CD4-positive, alpha-beta T cell (primary cell): ENCODE measurements around the gene SEPTIN10. TPM values are rescaled to one million over a fixed set of nuclear protein-coding genes. Genes with fewer than 3 reads are reported as not detected.

Source experiments
- ATAC-seq: fragments of 200-7000 bp; cut with Tn5 transposase; one replicate; pipeline ENCODE4 v1.10.0; 2022; ENCODE audit warnings: mild to moderate bottlenecking; ENCODE audit not compliant: poor library complexity
- CTCF ChIA-PET: fragments of 350-600 bp; sonication (Branson Sonifier 250); formaldehyde crosslinking; loops from one replicate; lab custom pipeline; 2021; ENCODE audit warnings: antibody characterized with exemption, inconsistent platforms; lab: Charles Lee
- POLR2A ChIA-PET: fragments of 350-600 bp; sonication (Branson Sonifier 250); formaldehyde crosslinking; loops from one replicate; lab custom pipeline; 2021; ENCODE audit warnings: antibody characterized with exemption, inconsistent platforms; lab: Charles Lee
- DNase-seq, 14 experiments: peaks; one replicate each; pipeline ENCODE4 v3.0.0-alpha.2; 2013 to 2020; ENCODE audit warnings: mixed read lengths in 2 of 14
- H3K27ac ChIP-seq, 2 donors: one replicate each; pipeline versions ENCODE4 v1.5.1 to v1.7.0; 2013; ENCODE audit warnings: low read length in 2 of 2, low read depth in 1 of 2, mild to moderate bottlenecking in 1 of 2
- H3K27me3 ChIP-seq, 2 experiments: 1 replicate in 1 of 2; 2 replicates in 1 of 2; pipeline versions ENCODE4 v1.6.1 to v1.7.0; 2013; ENCODE audit warnings: low read length in 2 of 2, control low read depth in 1 of 2, mild to moderate bottlenecking in 1 of 2, moderate library complexity in 1 of 2; ENCODE audit not compliant: insufficient read depth in 2 of 2, control insufficient read depth in 1 of 2
- H3K36me3 ChIP-seq: one replicate; pipeline ENCODE4 v1.6.1; 2013; ENCODE audit warnings: low read length, control low read depth; ENCODE audit not compliant: insufficient read depth
- H3K4me1 ChIP-seq: one replicate; pipeline ENCODE4 v1.6.1; 2013; ENCODE audit warnings: low read length, control low read depth; ENCODE audit not compliant: insufficient read depth
- H3K4me3 ChIP-seq: one replicate; pipeline ENCODE4 v1.5.1; 2013; ENCODE audit warnings: mild to moderate bottlenecking, low read length, moderate library complexity
- H3K9me3 ChIP-seq, 2 experiments: 1 replicate in 1 of 2; 2 replicates in 1 of 2; pipeline versions ENCODE4 v1.6.1 to v1.7.0; 2013; ENCODE audit warnings: low read length in 2 of 2, mild to moderate bottlenecking in 2 of 2, control low read depth in 1 of 2, moderate library complexity in 1 of 2; ENCODE audit not compliant: control insufficient read depth in 1 of 2, insufficient read depth in 1 of 2
- H3K27ac Mint-ChIP-seq: one replicate; pipeline ENCODE4 v1.8.0; 2020; ENCODE audit warnings: mixed read lengths
- H3K27me3 Mint-ChIP-seq: one replicate; pipeline ENCODE4 v1.8.0; 2021; ENCODE audit warnings: mixed read lengths
- H3K36me3 Mint-ChIP-seq: one replicate; pipeline ENCODE4 v1.8.0; 2021; ENCODE audit warnings: low read depth, mixed read lengths
- H3K4me1 Mint-ChIP-seq: one replicate; pipeline ENCODE4 v1.8.0; 2021; ENCODE audit warnings: low read depth, mixed read lengths
- H3K4me3 Mint-ChIP-seq: one replicate; pipeline ENCODE4 v1.8.0; 2020; ENCODE audit warnings: mild to moderate bottlenecking, mixed read lengths
- H3K9me3 Mint-ChIP-seq: one replicate; pipeline ENCODE4 v1.8.0; 2020; ENCODE audit warnings: mixed read lengths
- CTCF ChIP-seq: fragments of 200-600 bp; IDR thresholded peaks from one replicate; pipeline ENCODE4 v1.8.0; 2022; ENCODE audit warnings: antibody characterized with exemption, mild to moderate bottlenecking
- intact Hi-C, 2 experiments: fragments of 100-400 bp; cut with DNase I in 1 of 2; cut with micrococcal nuclease in 1 of 2; formaldehyde crosslinking; loops; one replicate each; pipeline versions ENCODE4 v1.15.1 to v1.9.0; 2023 to 2025; cut with DNase I, micrococcal nuclease
- total RNA-seq, 174 experiments: library from RNA in 2 of 174; stranded (reverse) in 2 of 174; gene quantifications; one replicate each; pipeline ENCODE4 v1.2.3 and lab custom pipeline; 2021 to 2026

The SEPTIN10 gene
- total RNA-seq, 2 experiments from 2014 or later: 2.0 to 2.6 TPM

- POLR2A ChIA-PET: no interaction called here
Observed at GRCh38 chr2:109659396-109660045, 45.8 kb upstream of the SEPTIN10 start.

DNA sequence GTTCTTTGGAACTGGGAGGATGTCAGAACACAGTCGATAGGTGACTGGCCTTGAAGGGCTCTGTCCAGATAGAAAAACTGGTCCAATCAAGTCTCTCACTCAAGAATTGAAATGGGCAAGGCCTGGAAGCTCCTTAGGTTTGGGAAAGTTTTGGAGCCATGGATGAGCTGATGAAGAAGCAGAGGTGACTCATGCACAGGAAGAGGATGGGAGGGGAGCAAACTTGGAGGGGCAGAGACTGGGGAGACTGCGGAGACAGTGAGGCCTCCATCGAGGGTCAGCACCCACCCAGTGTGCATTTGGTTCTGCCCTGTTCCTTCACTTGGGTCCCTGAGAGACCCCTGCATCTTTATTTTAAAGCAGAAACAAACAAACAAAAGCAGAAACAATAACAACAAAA is 41.5 kb upstream of the SEPTIN10 start:
- Histone ChIP-seq H3K27me3 (peaks cover 0 to 2% of the 10 kb centered on the region in 2 experiments), H3K36me3 (no peaks in the 10 kb centered on the region), H3K27ac (no peak overlapping the region), H3K4me1 (no peaks in the 10 kb centered on the region), H3K4me3 (no peak overlapping the region), H3K9me3 (peaks cover 0 to 19% of the 10 kb centered on the region in 2 experiments)
- Mint-ChIP-seq H3K4me3 (no peak overlapping the region), H3K27ac (no peak overlapping the region), H3K36me3 (no peaks in the 10 kb centered on the region), H3K27me3 (peaks cover 16% of the 10 kb centered on the region), H3K4me1 (no peaks in the 10 kb centered on the region), H3K9me3 (no peaks in the 10 kb centered on the region)
- intact Hi-C loops: no loop called here
- ChIA-PET CTCF (no interaction called here), POLR2A (no interaction called here)
- TF ChIP-seq CTCF: no peak
- DNase-seq (no peak), ATAC-seq (no peak)

More at GRCh38 chr2:109659396-109660045, 45.8 kb upstream of the SEPTIN10 start:
- Mint-ChIP-seq H3K4me1 (no peaks in the 10 kb centered on the region), H3K36me3 (no peaks in the 10 kb centered on the region), H3K4me3 (no peak overlapping the region), H3K9me3 (no peaks in the 10 kb centered on the region), H3K27me3 (peaks cover 9% of the 10 kb centered on the region), H3K27ac (no peak overlapping the region)
- Histone ChIP-seq H3K4me1 (no peaks in the 10 kb centered on the region), H3K36me3 (no peaks in the 10 kb centered on the region), H3K27ac (no peak overlapping the region), H3K9me3 (peaks cover 0 to 5% of the 10 kb centered on the region in 2 experiments), H3K4me3 (no peak overlapping the region), H3K27me3 (peaks cover 0 to 4% of the 10 kb centered on the region in 2 experiments)
- ATAC-seq: no peak
- no peak for TF ChIP-seq CTCF
- CTCF ChIA-PET: no interaction called here
- intact Hi-C loops: no loop called here
- DNase-seq: no peak

DNA sequence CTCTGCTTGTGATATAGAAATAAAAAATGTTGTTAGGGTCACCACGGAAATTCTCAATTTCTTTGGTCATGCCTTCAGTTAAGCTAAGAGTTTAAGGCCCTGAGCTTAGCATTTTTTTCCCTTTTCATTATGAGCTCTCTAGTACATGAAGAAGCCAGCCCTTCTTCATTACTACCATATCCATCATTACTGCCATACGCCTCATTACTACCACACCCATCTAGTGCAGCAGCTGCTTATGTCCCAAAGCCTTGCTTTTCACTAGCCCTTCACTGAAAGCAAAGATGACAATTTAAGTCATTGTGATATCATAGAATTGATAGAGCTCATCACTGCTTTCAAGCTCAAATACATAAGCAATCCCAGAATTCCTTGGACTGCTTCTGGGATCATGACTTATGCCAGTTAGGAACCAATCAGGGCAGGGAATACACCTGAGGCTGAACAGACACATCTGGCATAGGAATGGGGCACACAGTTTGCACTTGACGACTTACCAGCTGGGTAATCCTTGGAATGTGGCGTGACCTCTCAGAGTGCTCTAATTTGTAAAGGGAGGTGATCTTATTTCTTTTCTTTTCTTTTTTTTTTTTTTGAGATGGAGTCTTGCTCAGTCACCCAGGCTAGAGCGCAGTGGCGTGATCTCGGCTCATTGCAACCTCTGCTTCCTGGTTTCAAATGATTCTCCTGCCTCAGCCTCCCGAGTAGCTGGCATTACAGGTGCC is 40.7 kb upstream of the SEPTIN10 start:
- CTCF ChIA-PET: no interaction called here
- POLR2A ChIA-PET: no interaction called here
- no peak overlapping the region for H3K4me3 ChIP-seq
- ATAC-seq (no peak), DNase-seq (no peak)
- no peaks in the 10 kb centered on the region for H3K4me1 ChIP-seq
- H3K4me3 Mint-ChIP-seq: no peak overlapping the region
- peaks cover 24% of the 10 kb centered on the region for H3K27me3 Mint-ChIP-seq
- H3K27ac Mint-ChIP-seq: no peak overlapping the region
- TF ChIP-seq CTCF: no peak
- no peaks in the 10 kb centered on the region for H3K36me3 Mint-ChIP-seq
- no peaks in the 10 kb centered on the region for H3K4me1 Mint-ChIP-seq
- H3K36me3 ChIP-seq: no peaks in the 10 kb centered on the region
- H3K27me3 ChIP-seq: peaks cover 0 to 2% of the 10 kb centered on the region in 2 experiments
- no peak overlapping the region for H3K27ac ChIP-seq
- H3K9me3 ChIP-seq: peaks cover 0 to 16% of the 10 kb centered on the region in 2 experiments
- intact Hi-C loops: no loop called here
- no peaks in the 10 kb centered on the region for H3K9me3 Mint-ChIP-seq
